ENCODE results near the gene TM4SF4.

DNA sequence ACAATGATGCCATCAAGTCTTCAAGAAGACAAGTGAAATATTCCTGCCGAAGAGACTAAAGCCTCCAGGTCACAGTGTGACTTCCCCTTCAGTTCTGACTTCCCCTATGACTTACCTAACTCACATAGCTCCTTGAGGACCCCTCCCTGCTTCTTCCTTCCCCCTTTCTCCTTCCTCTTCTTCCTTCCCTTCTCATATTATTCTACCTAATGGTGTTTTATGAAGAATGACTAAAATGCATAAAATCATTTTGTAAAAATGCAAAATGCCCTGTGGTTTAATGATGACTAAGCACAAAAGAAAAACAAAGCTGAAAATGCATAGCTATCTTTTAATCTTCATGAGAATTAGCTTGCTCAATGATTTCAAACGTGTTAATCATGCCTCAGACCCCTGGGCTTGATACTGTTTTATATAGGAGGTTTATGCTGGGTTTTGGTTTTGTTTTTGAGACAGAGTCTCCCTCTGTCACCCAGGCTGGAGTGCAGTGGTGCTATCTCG is 26.1 kb upstream of the TM4SF4 start:
- TF ChIP-seq, protein P1, sequence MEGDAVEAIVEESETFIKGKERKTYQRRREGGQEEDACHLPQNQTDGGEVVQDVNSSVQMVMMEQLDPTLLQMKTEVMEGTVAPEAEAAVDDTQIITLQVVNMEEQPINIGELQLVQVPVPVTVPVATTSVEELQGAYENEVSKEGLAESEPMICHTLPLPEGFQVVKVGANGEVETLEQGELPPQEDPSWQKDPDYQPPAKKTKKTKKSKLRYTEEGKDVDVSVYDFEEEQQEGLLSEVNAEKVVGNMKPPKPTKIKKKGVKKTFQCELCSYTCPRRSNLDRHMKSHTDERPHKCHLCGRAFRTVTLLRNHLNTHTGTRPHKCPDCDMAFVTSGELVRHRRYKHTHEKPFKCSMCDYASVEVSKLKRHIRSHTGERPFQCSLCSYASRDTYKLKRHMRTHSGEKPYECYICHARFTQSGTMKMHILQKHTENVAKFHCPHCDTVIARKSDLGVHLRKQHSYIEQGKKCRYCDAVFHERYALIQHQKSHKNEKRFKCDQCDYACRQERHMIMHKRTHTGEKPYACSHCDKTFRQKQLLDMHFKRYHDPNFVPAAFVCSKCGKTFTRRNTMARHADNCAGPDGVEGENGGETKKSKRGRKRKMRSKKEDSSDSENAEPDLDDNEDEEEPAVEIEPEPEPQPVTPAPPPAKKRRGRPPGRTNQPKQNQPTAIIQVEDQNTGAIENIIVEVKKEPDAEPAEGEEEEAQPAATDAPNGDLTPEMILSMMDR (conservative IDR thresholded peaks at IDR 0.05 in 1 of 2, IDR thresholded peaks at IDR 0.05 in 1 of 2; ENCODE audit: extremely low read depth in 1 of 2, insufficient read depth in 1 of 2, low read depth in 1 of 2, low read length in 2 of 2): no peak
- TF ChIP-seq EZH2 (IDR thresholded peaks at IDR 0.05; ENCODE audit: borderline replicate concordance, low read length): no peak
